ENCODE results near the gene SNX10. TPM values are rescaled to one million over a fixed set of nuclear protein-coding genes. Genes with fewer than 3 reads are reported as not detected.

Gene SNX10
- polyA plus RNA-seq, 3 donors = 68.0 to 250 (median 219) TPM

GRCh38 chr7:26372704-26373103, 81.0 kb downstream of the SNX10 start:
- Mint-ChIP-seq H3K36me3 (peaks cover 47 to 48% of the 10 kb centered on the region in 2 donors), H3K27me3 (ENCODE audit: low read depth in 3 of 3) (peaks cover 24 to 33% (median 29%) of the 10 kb centered on the region in 3 donors), H3K9me3 (peaks cover 0 to 2% (median 0%) of the 10 kb centered on the region in 7 donors), H3K27ac (no peak overlapping the region), H3K4me3 (no peak overlapping the region), H3K4me1 (peaks cover 26% of the 10 kb centered on the region)
- Histone ChIP-seq H3K4me3 (replicated peaks in 1 of 3; ENCODE audit: low read depth in 2 of 3, low read length in 3 of 3) (no peak overlapping the region), H3K27me3 (ENCODE audit: control insufficient read depth in 2 of 2, insufficient read depth in 2 of 2, low read length in 2 of 2) (peaks cover 22 to 39% of the 10 kb centered on the region in 2 donors), H3K4me2 (replicated peaks; ENCODE audit: extremely low read depth, low read length, poor library complexity, severe bottlenecking) (no peak overlapping the region), H3K9me3 (replicated peaks in 1 of 2; ENCODE audit: control insufficient read depth in 1 of 2, insufficient read depth in 1 of 2, low read length in 2 of 2) (no peaks in the 10 kb centered on the region), H3K27ac (ENCODE audit: low read depth in 1 of 2, low read length in 2 of 2) (no peak overlapping the region), H4K20me1 (ENCODE audit: insufficient read depth, low read length) (peaks cover 96% of the 10 kb centered on the region), H2AFZ (ENCODE audit: insufficient read depth, low read depth, low read length, poor library complexity, severe bottlenecking) (no peak overlapping the region), H3K79me2 (ENCODE audit: insufficient read depth, low read length) (no peaks in the 10 kb centered on the region), H3K9ac (ENCODE audit: insufficient read depth, low read length, poor library complexity, severe bottlenecking) (no peak overlapping the region), H3K4me1 (ENCODE audit: control insufficient read depth in 1 of 2, insufficient read depth in 2 of 2, low read length in 2 of 2) (peaks cover 23 to 30% of the 10 kb centered on the region in 2 donors), H3K36me3 (replicated peaks in 1 of 2; ENCODE audit: control insufficient read depth in 1 of 2, insufficient read depth in 2 of 2, low read length in 2 of 2) (peaks cover 40 to 68% of the 10 kb centered on the region in 2 donors)
- no peak for DNase-seq
- TF ChIP-seq, protein P1, sequence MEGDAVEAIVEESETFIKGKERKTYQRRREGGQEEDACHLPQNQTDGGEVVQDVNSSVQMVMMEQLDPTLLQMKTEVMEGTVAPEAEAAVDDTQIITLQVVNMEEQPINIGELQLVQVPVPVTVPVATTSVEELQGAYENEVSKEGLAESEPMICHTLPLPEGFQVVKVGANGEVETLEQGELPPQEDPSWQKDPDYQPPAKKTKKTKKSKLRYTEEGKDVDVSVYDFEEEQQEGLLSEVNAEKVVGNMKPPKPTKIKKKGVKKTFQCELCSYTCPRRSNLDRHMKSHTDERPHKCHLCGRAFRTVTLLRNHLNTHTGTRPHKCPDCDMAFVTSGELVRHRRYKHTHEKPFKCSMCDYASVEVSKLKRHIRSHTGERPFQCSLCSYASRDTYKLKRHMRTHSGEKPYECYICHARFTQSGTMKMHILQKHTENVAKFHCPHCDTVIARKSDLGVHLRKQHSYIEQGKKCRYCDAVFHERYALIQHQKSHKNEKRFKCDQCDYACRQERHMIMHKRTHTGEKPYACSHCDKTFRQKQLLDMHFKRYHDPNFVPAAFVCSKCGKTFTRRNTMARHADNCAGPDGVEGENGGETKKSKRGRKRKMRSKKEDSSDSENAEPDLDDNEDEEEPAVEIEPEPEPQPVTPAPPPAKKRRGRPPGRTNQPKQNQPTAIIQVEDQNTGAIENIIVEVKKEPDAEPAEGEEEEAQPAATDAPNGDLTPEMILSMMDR (IDR thresholded peaks at IDR 0.05) = no peak
- WGBS (ENCODE audit: insufficient coverage) = no CpG with 5 or more reads among the region's 2 CpGs
- intact Hi-C loops (cut with micrococcal nuclease) = loop anchor here (5.0 to 10.0 kb wide), 2 partner anchors 132 to 790 kb away; no protein-coding TSS in a partner anchor

DNA sequence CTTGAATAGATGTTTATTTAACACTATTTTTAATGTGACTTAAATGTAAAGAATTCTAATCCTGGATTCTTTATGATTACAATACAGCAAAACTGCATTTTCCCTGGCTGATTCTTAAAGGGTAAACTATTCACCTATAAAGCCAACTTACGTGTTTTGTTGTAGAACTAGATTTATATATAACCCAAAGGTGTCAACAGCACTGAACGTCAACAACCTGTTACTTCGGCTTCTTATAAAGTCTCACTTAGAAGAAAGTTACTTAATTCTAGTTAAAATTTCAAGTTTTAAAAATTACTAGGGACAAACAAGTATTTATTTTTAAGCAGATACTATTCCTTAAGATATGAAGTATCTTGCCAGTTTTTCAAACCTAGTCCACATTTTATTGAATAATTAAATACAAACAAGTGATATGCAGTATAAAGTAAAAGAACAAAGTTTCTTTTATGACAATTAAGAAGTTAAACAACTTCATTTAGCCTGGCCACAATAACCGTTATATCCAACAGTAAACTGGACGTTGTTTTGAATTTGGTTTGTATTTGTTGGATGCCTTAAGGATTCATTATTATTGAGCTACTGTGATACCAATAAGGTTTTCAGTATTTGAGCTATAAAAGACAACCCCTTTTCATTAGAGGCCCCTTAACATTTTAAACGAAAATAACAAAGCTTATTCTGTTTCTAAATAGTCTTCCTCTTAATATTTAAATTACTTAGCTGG, 83.1 kb downstream of the SNX10 start:
- WGBS (ENCODE audit: insufficient coverage) = no CpG with 5 or more reads among the region's 6 CpGs
- intact Hi-C loops (cut with micrococcal nuclease) = loop anchor here (5.0 to 10.0 kb wide), 4 partner anchors 127 to 787 kb away; no protein-coding TSS in a partner anchor
- H3K27ac ChIP-seq (ENCODE audit: low read depth in 1 of 2, low read length in 2 of 2) = no peak overlapping the region
- peaks cover 22 to 39% of the 10 kb centered on the region in 2 donors for H3K27me3 ChIP-seq (ENCODE audit: control insufficient read depth in 2 of 2, insufficient read depth in 2 of 2, low read length in 2 of 2)
- peaks cover 49 to 51% of the 10 kb centered on the region in 2 donors for H3K36me3 Mint-ChIP-seq
- H3K4me3 ChIP-seq (replicated peaks in 1 of 3; ENCODE audit: low read depth in 2 of 3, low read length in 3 of 3) = no peak overlapping the region
- H3K36me3 ChIP-seq (replicated peaks in 1 of 2; ENCODE audit: control insufficient read depth in 1 of 2, insufficient read depth in 2 of 2, low read length in 2 of 2) = peaks cover 29 to 54% of the 10 kb centered on the region in 2 donors
- H3K9me3 ChIP-seq (replicated peaks in 1 of 2; ENCODE audit: control insufficient read depth in 1 of 2, insufficient read depth in 1 of 2, low read length in 2 of 2) = no peaks in the 10 kb centered on the region
- H3K79me2 ChIP-seq (ENCODE audit: insufficient read depth, low read length) = no peaks in the 10 kb centered on the region
- DNase-seq = no peak
- peaks cover 20 to 26% of the 10 kb centered on the region in 2 donors for H3K4me1 ChIP-seq (ENCODE audit: control insufficient read depth in 1 of 2, insufficient read depth in 2 of 2, low read length in 2 of 2)
- H3K27me3 Mint-ChIP-seq (ENCODE audit: low read depth in 3 of 3) = peaks cover 24 to 37% (median 29%) of the 10 kb centered on the region in 3 donors
- peaks cover 79% of the 10 kb centered on the region for H4K20me1 ChIP-seq (ENCODE audit: insufficient read depth, low read length)
- no peak overlapping the region for H3K27ac Mint-ChIP-seq
- peaks cover 0 to 2% (median 0%) of the 10 kb centered on the region in 7 donors for H3K9me3 Mint-ChIP-seq
- peaks cover 23% of the 10 kb centered on the region for H3K4me1 Mint-ChIP-seq
- TF ChIP-seq, protein P1 (IDR thresholded peaks at IDR 0.05) = no peak
- H2AFZ ChIP-seq (ENCODE audit: insufficient read depth, low read depth, low read length, poor library complexity, severe bottlenecking) = no peak overlapping the region
- no peak overlapping the region for H3K9ac ChIP-seq (ENCODE audit: insufficient read depth, low read length, poor library complexity, severe bottlenecking)
- H3K4me2 ChIP-seq (replicated peaks; ENCODE audit: extremely low read depth, low read length, poor library complexity, severe bottlenecking) = no peak overlapping the region
- peak overlapping the region in 1 of 2 donors; percentile 31 for H3K4me3 Mint-ChIP-seq
